Mesendoderm (in vitro differentiated cells): Measurements from ENCODE around the gene WDFY2.

Experiments used
- DNase-seq: peaks from one replicate; pipeline ENCODE4 v3.0.0; 2013
- H2AK5ac ChIP-seq: 2 replicates; pipeline ENCODE4 v1.6.1; 2013; ENCODE audit warnings: low read length, inconsistent platforms
- H2BK120ac ChIP-seq: 2 replicates; pipeline ENCODE4 v1.6.1; 2013; ENCODE audit warnings: low read depth, mild to moderate bottlenecking, low read length, moderate library complexity, mixed read lengths
- H2BK15ac ChIP-seq: replicated peaks from 2 replicates; pipeline ENCODE4 v1.6.1; 2013; ENCODE audit warnings: low read depth, mild to moderate bottlenecking, moderate library complexity
- H2BK5ac ChIP-seq: 2 replicates; pipeline ENCODE4 v1.6.1; 2013; ENCODE audit warnings: low read length, inconsistent platforms
- H3K18ac ChIP-seq: 2 replicates; pipeline ENCODE4 v1.6.1; 2013; ENCODE audit warnings: mild to moderate bottlenecking, low read length, mixed read lengths
- H3K23ac ChIP-seq: one replicate; pipeline ENCODE4 v1.6.1; 2013; ENCODE audit warnings: low read length
- H3K27ac ChIP-seq: 2 replicates; pipeline ENCODE4 v1.5.1; 2013; ENCODE audit warnings: low read depth, mild to moderate bottlenecking, inconsistent platforms, low read length, moderate library complexity
- H3K27me3 ChIP-seq: 2 replicates; pipeline ENCODE4 v1.6.1; 2013; ENCODE audit warnings: low read length, control low read depth, mild to moderate bottlenecking, inconsistent platforms; ENCODE audit not compliant: insufficient read depth, poor library complexity
- H3K36me3 ChIP-seq: 2 replicates; pipeline ENCODE4 v1.6.1; 2013; ENCODE audit warnings: low read length, inconsistent platforms; ENCODE audit not compliant: control insufficient read depth, insufficient read depth
- H3K4ac ChIP-seq: one replicate; pipeline ENCODE4 v1.6.1; 2013; ENCODE audit warnings: low read depth, mild to moderate bottlenecking, low read length, moderate library complexity
- H3K4me1 ChIP-seq: 2 replicates; pipeline ENCODE4 v1.6.1; 2013; ENCODE audit warnings: low read depth, low read length, inconsistent platforms; ENCODE audit not compliant: control insufficient read depth
- H3K4me2 ChIP-seq: 2 replicates; pipeline ENCODE4 v1.6.1; 2013; ENCODE audit warnings: low read length
- H3K4me3 ChIP-seq: 2 replicates; pipeline ENCODE4 v1.5.1; 2013; ENCODE audit warnings: mild to moderate bottlenecking, low read length
- H3K56ac ChIP-seq: one replicate; pipeline ENCODE4 v1.6.1; 2013; ENCODE audit warnings: low read length
- H3K79me1 ChIP-seq: 2 replicates; pipeline ENCODE4 v1.6.1; 2013; ENCODE audit warnings: low read length, inconsistent platforms
- H3K79me2 ChIP-seq: 2 replicates; pipeline ENCODE4 v1.6.1; 2013; ENCODE audit warnings: mild to moderate bottlenecking, low read length; ENCODE audit not compliant: control insufficient read depth, insufficient read depth
- H3K9ac ChIP-seq: 2 replicates; pipeline ENCODE4 v1.6.1; 2013; ENCODE audit warnings: low read length, inconsistent platforms
- H4K5ac ChIP-seq: one replicate; pipeline ENCODE4 v1.6.1; 2013; ENCODE audit warnings: low read length
- H4K8ac ChIP-seq: one replicate; pipeline ENCODE4 v1.6.1; 2013; ENCODE audit warnings: low read depth, mild to moderate bottlenecking, control low read depth, low read length, moderate library complexity
- WGBS: extraction: QIAGEN DNeasy Blood & Tissue Kit; methylation state at CpG from one replicate; pipeline ENCODE4 v1.1.7; 2013; ENCODE audit warnings: low lambda C conversion rate, missing lambda C conversion rate; ENCODE audit not compliant: insufficient coverage; ENCODE audit errors: extremely low coverage; 5-methylcytosine and 5-hydroxymethylcytosine counted together

WDFY2 gene

DNA sequence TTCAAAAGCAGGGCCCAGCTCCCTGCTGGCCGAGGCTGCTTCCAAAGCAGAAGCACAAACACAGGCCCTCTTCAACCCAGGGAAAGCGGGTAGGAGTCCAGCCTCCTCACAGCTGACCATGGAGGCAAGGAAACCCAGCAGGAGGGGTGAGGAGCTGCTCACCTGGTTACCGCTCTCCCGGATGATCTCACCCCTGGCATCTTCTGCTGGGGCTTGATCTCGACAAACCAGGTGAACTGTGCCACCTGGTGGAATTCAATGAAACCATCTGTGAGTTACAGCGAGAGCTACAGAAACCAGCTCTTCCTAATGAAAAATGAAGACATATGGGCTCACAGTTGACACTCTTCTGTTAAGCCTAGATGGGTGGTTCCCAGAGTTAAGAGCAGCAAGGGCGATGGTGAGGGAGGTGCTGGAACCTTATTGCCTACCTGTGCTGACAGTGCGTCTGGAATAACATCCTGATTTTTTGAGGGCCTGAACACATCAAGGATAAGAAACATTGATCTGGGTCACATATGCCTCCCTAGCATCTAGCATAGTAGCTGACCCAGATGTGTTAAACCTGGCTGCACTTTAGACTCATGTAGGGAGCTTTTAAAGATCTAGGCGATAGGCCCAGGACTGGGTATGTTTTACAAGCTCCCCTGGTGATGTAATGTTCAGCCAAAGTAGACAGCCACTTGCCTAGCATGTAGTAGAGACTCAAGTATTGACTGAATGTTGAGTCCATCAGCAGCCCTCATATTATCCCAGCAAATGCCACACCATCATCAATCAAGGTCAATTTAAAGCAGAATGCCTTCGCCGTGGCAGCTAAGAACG lies 213.6 kb downstream of the WDFY2 start:
- no peak overlapping the region for H3K9ac ChIP-seq
- DNase-seq, result peak; percentile 94
- H3K18ac ChIP-seq, result no peak overlapping the region
- no peaks in the 10 kb centered on the region for H3K27me3 ChIP-seq
- no peak overlapping the region for H4K8ac ChIP-seq
- no peak overlapping the region for H3K27ac ChIP-seq
- peaks cover 14% of the 10 kb centered on the region for H3K4me1 ChIP-seq
- H3K36me3 ChIP-seq, result no peaks in the 10 kb centered on the region
- H3K79me2 ChIP-seq, result no peaks in the 10 kb centered on the region
- no peak overlapping the region for H2BK15ac ChIP-seq
- H3K4me2 ChIP-seq, result no peak overlapping the region
- H3K23ac ChIP-seq, result no peak overlapping the region
- WGBS, result no CpG with 5 or more reads among the region's 12 CpGs
- H2BK120ac ChIP-seq, result no peak overlapping the region
- H3K4ac ChIP-seq, result no peak overlapping the region
- no peak overlapping the region for H2BK5ac ChIP-seq
- H3K79me1 ChIP-seq, result no peaks in the 10 kb centered on the region
- H3K56ac ChIP-seq, result peak overlapping the region; percentile 30
- no peak overlapping the region for H4K5ac ChIP-seq
- H2AK5ac ChIP-seq, result no peak overlapping the region
- H3K4me3 ChIP-seq, result no peak overlapping the region

DNA sequence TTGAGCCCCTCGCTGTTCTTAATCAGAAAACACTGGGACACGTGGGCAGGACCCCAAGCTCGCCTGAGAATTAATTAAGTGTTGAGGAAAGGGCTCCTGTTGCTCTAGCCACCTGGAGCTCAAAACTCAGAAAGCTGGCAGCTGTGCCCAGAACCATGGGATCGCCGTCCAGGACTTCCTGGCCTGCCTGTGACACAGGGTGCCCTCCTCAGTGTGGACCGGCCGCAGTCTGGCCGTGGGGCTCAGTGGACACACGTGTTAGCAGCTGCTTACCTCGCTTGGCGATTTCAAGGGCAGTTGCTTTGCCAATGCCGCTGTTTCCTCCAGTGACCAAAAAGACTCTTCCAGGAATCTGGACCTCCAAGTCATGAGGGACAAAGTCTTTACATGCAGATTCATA lies 215.0 kb downstream of the WDFY2 start:
- Histone ChIP-seq H3K79me2 (no peaks in the 10 kb centered on the region), H3K23ac (no peak overlapping the region), H3K18ac (no peak overlapping the region), H3K27me3 (no peaks in the 10 kb centered on the region), H3K4ac (no peak overlapping the region), H3K27ac (no peak overlapping the region), H4K5ac (no peak overlapping the region), H3K4me2 (no peak overlapping the region), H2BK120ac (no peak overlapping the region), H3K79me1 (no peaks in the 10 kb centered on the region), H3K4me1 (peaks cover 18% of the 10 kb centered on the region), H3K9ac (no peak overlapping the region), H3K36me3 (no peaks in the 10 kb centered on the region), H4K8ac (no peak overlapping the region), H3K4me3 (no peak overlapping the region), H2BK5ac (no peak overlapping the region), H2BK15ac (no peak overlapping the region), H3K56ac (no peak overlapping the region), H2AK5ac (no peak overlapping the region)
- no peak for DNase-seq
- WGBS, result no CpG with 5 or more reads among the region's 12 CpGs

DNA sequence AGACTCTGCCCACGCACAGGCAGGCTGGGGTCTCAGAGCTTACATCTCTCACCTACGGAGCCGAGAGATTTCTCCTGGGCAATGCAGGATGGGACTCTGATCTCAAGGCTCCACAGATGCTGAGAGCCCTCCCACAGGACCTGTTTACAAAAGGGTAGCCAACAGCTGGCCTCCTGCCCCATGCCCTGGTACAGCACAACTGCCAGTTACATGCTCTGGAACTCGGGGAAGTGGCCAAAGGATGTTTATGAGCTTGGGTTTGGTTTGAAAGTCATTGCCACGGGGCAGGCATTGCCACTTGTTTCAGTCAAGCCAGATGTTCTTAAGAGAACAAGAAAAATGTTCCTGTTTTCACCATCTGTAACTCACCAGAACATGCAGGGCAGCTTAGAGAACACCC lies 216.2 kb downstream of the WDFY2 start:
- Histone ChIP-seq H3K79me2 (no peaks in the 10 kb centered on the region), H4K8ac (no peak overlapping the region), H3K27me3 (no peaks in the 10 kb centered on the region), H3K23ac (no peak overlapping the region), H3K27ac (no peak overlapping the region), H2BK5ac (no peak overlapping the region), H3K4me3 (no peak overlapping the region), H4K5ac (no peak overlapping the region), H3K9ac (no peak overlapping the region), H2BK120ac (no peak overlapping the region), H2AK5ac (no peak overlapping the region), H3K4ac (no peak overlapping the region), H2BK15ac (no peak overlapping the region), H3K56ac (no peak overlapping the region), H3K36me3 (no peaks in the 10 kb centered on the region), H3K79me1 (no peaks in the 10 kb centered on the region), H3K4me2 (no peak overlapping the region), H3K4me1 (peaks cover 18% of the 10 kb centered on the region), H3K18ac (no peak overlapping the region)
- no CpG with 5 or more reads among the region's 5 CpGs for WGBS
- no peak for DNase-seq

- Histone ChIP-seq H3K4me3 (no peak overlapping the region), H3K56ac (no peak overlapping the region), H3K4me1 (peaks cover 16% of the 10 kb centered on the region), H4K5ac (no peak overlapping the region), H3K27me3 (no peaks in the 10 kb centered on the region), H3K9ac (no peak overlapping the region), H2BK120ac (no peak overlapping the region), H3K4ac (no peak overlapping the region), H3K79me2 (no peaks in the 10 kb centered on the region), H4K8ac (no peak overlapping the region), H2AK5ac (no peak overlapping the region), H3K18ac (no peak overlapping the region), H3K27ac (no peak overlapping the region), H2BK15ac (no peak overlapping the region), H3K23ac (no peak overlapping the region), H3K79me1 (no peaks in the 10 kb centered on the region), H2BK5ac (no peak overlapping the region), H3K4me2 (no peak overlapping the region), H3K36me3 (no peaks in the 10 kb centered on the region)
- WGBS, result no CpG with 5 or more reads among the region's 7 CpGs
- DNase-seq, result peak; percentile 63
These were observed 217.4 kb downstream of the WDFY2 start for GRCh38 chr13:51801631-51802099.

DNA sequence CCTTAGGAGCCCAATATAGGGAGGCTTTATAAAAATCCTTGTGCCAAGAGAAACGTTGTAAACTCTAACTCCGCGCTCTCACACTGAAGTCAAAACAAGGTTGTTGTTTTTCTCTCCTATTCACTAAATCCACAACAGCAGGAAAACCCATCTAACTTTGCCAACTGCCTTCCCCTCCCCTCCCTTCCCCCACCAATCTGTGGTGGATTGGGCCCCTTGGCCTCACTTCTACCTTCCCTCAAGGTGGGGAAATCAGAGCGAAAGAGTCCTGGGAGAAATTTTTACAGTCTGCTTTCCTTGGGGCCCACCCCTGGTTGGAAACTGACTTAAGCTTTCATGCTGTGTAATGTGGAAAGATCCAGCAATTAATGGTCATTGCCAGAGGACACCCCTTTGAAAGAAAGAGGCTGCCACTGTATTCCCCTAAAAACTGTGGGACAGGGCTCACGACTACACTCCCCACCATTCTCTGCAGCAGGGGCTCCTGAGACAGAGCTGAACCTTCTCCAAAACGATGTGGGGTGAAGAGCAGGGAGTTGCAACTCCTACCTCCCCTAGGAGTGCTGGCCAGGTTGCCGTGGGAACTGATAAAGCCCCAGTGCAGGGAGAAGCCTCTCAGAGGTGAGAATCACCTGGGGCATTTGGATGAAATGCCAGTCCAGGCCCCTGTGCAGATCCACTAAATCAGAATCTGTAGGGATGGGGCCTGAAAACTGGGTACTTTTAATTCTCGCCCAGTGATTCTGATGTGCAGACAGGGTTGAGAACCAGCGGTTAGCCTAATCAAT lies 218.6 kb downstream of the WDFY2 start:
- Histone ChIP-seq H3K36me3 (no peaks in the 10 kb centered on the region), H3K4me1 (peaks cover 16% of the 10 kb centered on the region), H2BK120ac (no peak overlapping the region), H3K18ac (peak overlapping the region; percentile 44), H4K5ac (no peak overlapping the region), H3K4ac (peak overlapping the region; percentile 39), H2AK5ac (no peak overlapping the region), H3K79me2 (no peaks in the 10 kb centered on the region), H3K27me3 (no peaks in the 10 kb centered on the region), H3K23ac (no peak overlapping the region), H3K79me1 (no peaks in the 10 kb centered on the region), H3K56ac (peak overlapping the region; percentile 96), H4K8ac (no peak overlapping the region), H3K4me2 (peak overlapping the region; percentile 30), H3K9ac (peak overlapping the region; percentile 92), H2BK5ac (no peak overlapping the region), H3K27ac (no peak overlapping the region), H3K4me3 (peak overlapping the region; percentile 1), H2BK15ac (no peak overlapping the region)
- peak; percentile 74 for DNase-seq
- WGBS, result no CpG with 5 or more reads among the region's 9 CpGs
